RPMI8226 (cell line): Measurements from ENCODE around the gene ZPR1.
"Not testable (repeated sequence)": the region's sequence is repeated elsewhere in the genome, so short reads cannot be mapped to it uniquely, and the experiment has no call there.

Experiments
- DNase-seq: peaks from one replicate; pipeline ENCODE4 v3.0.0-alpha.2; 2015

ZPR1 gene, protein sequence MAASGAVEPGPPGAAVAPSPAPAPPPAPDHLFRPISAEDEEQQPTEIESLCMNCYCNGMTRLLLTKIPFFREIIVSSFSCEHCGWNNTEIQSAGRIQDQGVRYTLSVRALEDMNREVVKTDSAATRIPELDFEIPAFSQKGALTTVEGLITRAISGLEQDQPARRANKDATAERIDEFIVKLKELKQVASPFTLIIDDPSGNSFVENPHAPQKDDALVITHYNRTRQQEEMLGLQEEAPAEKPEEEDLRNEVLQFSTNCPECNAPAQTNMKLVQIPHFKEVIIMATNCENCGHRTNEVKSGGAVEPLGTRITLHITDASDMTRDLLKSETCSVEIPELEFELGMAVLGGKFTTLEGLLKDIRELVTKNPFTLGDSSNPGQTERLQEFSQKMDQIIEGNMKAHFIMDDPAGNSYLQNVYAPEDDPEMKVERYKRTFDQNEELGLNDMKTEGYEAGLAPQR

GRCh38 chr11:116787786-116788486 is at the start of gene ZPR1:
Gene ZPR1 (minus strand): TSS chr11:116788023. CDS start chr11:116787990, 33 bp downstream.
- DNase-seq: peak; percentile 85

- DNase-seq: no peak
Measured at GRCh38 chr11:116836632-116836991, 48.8 kb upstream of the ZPR1 start.

GRCh38 chr11:116835791-116836631 is 48.2 kb upstream of the ZPR1 start:
- DNase-seq: peak; percentile 97

DNA sequence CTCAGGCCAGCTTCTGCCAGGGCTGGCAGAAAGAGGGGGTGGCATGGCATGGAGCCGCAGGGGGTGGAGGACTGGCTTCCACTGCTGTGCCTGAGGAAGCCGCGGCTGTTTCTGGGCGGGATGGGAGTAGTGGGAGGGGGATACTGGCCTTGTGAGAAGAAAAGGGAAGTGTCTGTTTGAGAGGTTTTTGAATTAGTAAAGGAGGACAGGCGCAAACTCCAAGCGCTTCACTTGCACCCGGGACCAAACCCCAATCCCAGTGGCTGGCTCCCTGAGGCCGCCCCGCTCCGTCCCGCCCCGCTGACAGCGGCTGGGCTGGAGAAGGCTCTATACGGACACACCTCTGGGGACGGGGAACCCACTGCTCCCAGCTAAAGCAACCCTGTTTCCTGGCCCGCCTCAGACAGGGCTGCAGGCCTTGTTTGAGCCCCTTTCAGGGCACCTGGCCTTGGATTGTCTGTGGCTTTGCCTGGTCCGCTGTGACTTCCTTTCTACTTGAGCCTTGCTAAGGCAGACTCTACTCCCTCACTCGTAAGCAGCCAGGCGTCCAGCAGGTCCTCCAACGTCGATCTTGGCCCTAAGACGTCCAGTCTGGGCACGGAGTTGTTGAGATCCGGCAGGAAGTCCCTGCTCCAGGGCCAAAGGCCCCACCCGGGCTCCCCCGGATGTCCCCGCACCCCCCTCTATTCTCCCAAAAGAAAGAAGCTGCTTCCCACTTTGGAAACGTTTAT is 47.4 kb upstream of the ZPR1 start:
- DNase-seq: no peak

DNA sequence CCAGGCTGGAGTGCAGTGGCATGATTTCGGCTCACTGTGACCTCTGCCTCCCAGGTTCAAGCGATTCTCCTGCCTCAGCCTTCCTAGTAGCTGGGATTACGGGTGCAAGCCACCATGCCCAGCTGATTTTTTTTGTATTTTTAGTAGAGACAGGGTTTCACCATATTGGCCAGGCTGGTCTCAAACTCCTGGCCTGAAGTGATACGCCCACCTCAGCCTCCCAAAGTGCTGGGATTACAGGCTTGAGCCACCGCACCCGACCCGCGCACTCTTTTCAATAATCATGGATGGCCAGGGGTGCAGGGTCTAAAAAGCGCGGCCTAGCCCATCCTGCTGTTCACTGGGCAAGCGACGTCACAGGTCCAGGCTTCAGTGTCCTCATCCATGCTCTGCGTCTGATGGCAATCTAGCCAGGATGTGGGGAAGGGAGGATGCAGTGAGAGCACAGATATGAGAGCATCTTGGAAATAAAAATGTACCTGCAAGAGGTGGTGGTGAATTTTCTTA is 46.8 kb upstream of the ZPR1 start:
- DNase-seq: not testable (repeated sequence)

DNA sequence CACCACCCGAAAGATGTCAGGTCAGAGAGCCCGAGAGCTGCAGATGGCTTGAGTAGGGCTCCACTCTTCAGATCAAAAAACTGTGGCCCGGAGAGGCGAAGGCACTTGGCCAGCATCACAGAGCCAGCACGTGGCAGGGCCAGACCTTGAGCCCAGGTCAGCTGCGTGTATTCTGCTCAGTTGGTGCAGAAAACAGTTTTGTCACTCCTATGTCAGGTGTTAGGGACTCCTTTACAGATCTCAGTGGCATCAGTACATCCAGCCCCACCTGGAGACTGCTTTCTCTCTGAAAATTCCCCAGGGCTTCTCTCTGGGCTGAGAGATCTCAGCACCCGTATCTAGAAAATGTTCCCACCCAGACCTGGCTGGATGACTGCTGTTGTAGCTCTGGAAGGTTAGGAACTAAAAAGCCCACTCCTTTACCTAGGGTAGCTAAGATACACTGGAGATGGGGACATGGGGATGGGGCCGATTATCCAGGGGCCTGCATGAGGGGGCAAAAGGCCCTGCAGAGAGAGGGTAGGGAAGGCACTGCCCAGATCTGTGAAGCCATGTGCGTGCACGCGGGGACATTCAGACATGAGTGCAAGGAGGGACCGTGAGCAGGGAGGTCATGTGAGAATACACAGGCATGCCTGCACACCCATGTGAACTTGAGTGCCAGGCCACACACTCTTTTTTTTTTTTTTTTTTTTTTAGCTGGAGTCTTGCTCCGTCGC is 46.2 kb upstream of the ZPR1 start:
- no peak for DNase-seq

- no peak for DNase-seq
Measured at GRCh38 chr11:116833491-116833815, 45.6 kb upstream of the ZPR1 start.

- DNase-seq: no peak
Measured at GRCh38 chr11:116832350-116833290, 44.8 kb upstream of the ZPR1 start.

DNA sequence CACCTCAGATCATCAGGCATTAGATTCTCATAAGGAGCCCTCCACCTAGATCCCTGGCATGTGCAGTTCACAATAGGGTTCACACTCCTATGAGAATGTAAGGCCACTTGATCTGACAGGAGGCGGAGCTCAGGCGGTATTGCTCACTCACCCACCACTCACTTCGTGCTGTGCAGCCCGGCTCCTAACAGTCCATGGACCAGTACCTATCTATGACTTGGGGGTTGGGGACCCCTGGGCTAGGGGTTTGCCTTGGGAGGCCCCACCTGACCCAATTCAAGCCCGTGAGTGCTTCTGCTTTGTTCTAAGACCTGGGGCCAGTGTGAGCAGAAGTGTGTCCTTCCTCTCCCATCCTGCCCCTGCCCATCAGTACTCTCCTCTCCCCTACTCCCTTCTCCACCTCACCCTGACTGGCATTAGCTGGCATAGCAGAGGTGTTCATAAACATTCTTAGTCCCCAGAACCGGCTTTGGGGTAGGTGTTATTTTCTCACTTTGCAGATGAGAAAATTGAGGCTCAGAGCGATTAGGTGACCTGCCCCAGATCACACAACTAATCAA is 44.0 kb upstream of the ZPR1 start:
- no peak for DNase-seq

GRCh38 chr11:116830184-116830912 is 42.5 kb upstream of the ZPR1 start:
- DNase-seq: no peak

- DNase-seq: no peak
Measured at GRCh38 chr11:116829525-116830183, 41.8 kb upstream of the ZPR1 start, which contains the start of gene APOC3. Gene APOC3 (plus strand): TSS chr11:116829907. CDS start chr11:116830583, 676 bp downstream.

DNA sequence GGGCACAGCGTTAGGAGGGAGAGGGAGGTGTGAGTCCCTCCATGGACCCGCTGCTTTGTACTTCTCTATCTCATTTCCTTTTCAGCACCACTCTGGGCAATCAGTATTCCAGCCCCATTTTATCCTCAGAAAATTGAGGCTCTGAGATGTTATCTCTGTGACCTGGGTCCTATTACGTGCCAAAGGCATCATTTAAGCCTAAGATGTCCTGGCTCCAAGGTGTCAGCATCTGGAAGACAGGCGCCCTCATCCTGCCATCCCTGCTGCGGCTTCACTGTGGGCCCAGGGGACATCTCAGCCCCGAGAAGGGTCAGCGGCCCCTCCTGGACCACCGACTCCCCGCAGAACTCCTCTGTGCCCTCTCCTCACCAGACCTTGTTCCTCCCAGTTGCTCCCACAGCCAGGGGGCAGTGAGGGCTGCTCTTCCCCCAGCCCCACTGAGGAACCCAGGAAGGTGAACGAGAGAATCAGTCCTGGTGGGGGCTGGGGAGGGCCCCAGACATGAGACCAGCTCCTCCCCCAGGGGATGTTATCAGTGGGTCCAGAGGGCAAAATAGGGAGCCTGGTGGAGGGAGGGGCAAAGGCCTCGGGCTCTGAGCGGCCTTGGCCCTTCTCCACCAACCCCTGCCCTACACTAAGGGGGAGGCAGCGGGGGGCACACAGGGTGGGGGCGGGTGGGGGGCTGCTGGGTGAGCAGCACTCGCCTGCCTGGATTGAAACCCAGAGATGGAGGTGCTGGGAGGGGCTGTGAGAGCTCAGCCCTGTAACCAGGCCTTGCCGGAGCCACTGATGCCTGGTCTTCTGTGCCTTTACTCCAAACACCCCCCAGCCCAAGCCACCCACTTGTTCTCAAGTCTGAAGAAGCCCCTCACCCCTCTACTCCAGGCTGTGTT is 41.1 kb upstream of the ZPR1 start:
- DNase-seq: no peak

- no peak for DNase-seq
Measured at GRCh38 chr11:116827461-116827860, 39.6 kb upstream of the ZPR1 start.

GRCh38 chr11:116826751-116827431 is 39.1 kb upstream of the ZPR1 start:
- no peak for DNase-seq

- no peak for DNase-seq
Measured at GRCh38 chr11:116825854-116826750, 38.3 kb upstream of the ZPR1 start.

GRCh38 chr11:116825434-116825833 is 37.6 kb upstream of the ZPR1 start:
- DNase-seq: no peak
